MM.1S (cell line): ENCODE measurements around the gene FIBP.

Experiments used
- DNase-seq: peaks from one replicate; pipeline ENCODE4 v3.0.0-alpha.2; 2015
- H2AFZ ChIP-seq: fragments of 300-600 bp; sonication (generic); 2 replicates; pipeline ENCODE4 v1.6.0; 2016; ENCODE audit warnings: antibody characterized with exemption, low read length
- H3F3A ChIP-seq: fragments of 300-600 bp; sonication (generic); 2 replicates; pipeline ENCODE4 v1.6.1; 2016; ENCODE audit warnings: mild to moderate bottlenecking, antibody characterized with exemption, low read length, moderate library complexity, mixed read lengths; ENCODE audit not compliant: insufficient read depth
- H3K27ac ChIP-seq: fragments of 300-600 bp; sonication (generic); 2 replicates; pipeline ENCODE4 v1.5.1; 2016; ENCODE audit warnings: mild to moderate bottlenecking, low read length
- H3K27me3 ChIP-seq: fragments of 300-600 bp; sonication (generic); replicated peaks from 2 replicates; pipeline ENCODE4 v1.6.0; 2016; ENCODE audit warnings: low read length; ENCODE audit not compliant: insufficient read depth
- H3K36me3 ChIP-seq: fragments of 300-600 bp; sonication (generic); replicated peaks from 2 replicates; pipeline ENCODE4 v1.6.1; 2016; ENCODE audit warnings: mild to moderate bottlenecking, low read length, mixed read lengths; ENCODE audit not compliant: insufficient read depth
- H3K4me1 ChIP-seq: fragments of 300-600 bp; sonication (generic); 2 replicates; pipeline ENCODE4 v1.6.1; 2016; ENCODE audit warnings: low read length, mixed read lengths
- H3K4me2 ChIP-seq: fragments of 300-600 bp; sonication (generic); 2 replicates; pipeline ENCODE4 v1.6.0; 2016; ENCODE audit warnings: low read depth, low read length
- H3K4me3 ChIP-seq: fragments of 300-600 bp; sonication (generic); 2 replicates; pipeline ENCODE4 v1.5.1; 2016; ENCODE audit warnings: low read length, mixed read lengths
- H3K79me2 ChIP-seq: fragments of 300-600 bp; sonication (generic); 2 replicates; pipeline ENCODE4 v1.6.1; 2016; ENCODE audit warnings: mixed run types, low read length, mixed read lengths
- H3K9ac ChIP-seq: fragments of 300-600 bp; sonication (generic); 2 replicates; pipeline ENCODE4 v1.6.1; 2016; ENCODE audit warnings: low read length, mixed read lengths
- H3K9me2 ChIP-seq: fragments of 300-600 bp; sonication (generic); replicated peaks from 2 replicates; pipeline ENCODE4 v1.6.1; 2016; ENCODE audit warnings: mild to moderate bottlenecking, low read length, mixed read lengths; ENCODE audit not compliant: insufficient read depth
- H3K9me3 ChIP-seq: fragments of 300-600 bp; sonication (generic); replicated peaks from 2 replicates; pipeline ENCODE4 v1.6.1; 2016; ENCODE audit warnings: mild to moderate bottlenecking, low read length, mixed read lengths; ENCODE audit not compliant: insufficient read depth
- H4K20me1 ChIP-seq: fragments of 300-600 bp; sonication (generic); 2 replicates; pipeline ENCODE4 v1.6.1; 2016; ENCODE audit warnings: mild to moderate bottlenecking, low read length, moderate library complexity, mixed read lengths; ENCODE audit not compliant: insufficient read depth
- EZH2 ChIP-seq: fragments of 300-600 bp; sonication (generic); optimal IDR thresholded peaks from 2 replicates; pipeline ENCODE3; 2017; ENCODE audit warnings: low read depth, mild to moderate bottlenecking, antibody characterized with exemption, low read length, mixed read lengths
- EZH2phosphoT487 ChIP-seq: fragments of 300-600 bp; sonication (generic); IDR thresholded peaks from 2 replicates; pipeline ENCODE4 v1.6.1; 2018; ENCODE audit warnings: antibody characterized with exemption, low read length
- TF ChIP-seq, protein P1 (sequence below): fragments of 300-600 bp; sonication (generic); IDR thresholded peaks from 2 replicates; pipeline ENCODE4 v1.5.1; 2016; ENCODE audit warnings: antibody characterized with exemption, low read length, mixed read lengths

FIBP gene

DNA sequence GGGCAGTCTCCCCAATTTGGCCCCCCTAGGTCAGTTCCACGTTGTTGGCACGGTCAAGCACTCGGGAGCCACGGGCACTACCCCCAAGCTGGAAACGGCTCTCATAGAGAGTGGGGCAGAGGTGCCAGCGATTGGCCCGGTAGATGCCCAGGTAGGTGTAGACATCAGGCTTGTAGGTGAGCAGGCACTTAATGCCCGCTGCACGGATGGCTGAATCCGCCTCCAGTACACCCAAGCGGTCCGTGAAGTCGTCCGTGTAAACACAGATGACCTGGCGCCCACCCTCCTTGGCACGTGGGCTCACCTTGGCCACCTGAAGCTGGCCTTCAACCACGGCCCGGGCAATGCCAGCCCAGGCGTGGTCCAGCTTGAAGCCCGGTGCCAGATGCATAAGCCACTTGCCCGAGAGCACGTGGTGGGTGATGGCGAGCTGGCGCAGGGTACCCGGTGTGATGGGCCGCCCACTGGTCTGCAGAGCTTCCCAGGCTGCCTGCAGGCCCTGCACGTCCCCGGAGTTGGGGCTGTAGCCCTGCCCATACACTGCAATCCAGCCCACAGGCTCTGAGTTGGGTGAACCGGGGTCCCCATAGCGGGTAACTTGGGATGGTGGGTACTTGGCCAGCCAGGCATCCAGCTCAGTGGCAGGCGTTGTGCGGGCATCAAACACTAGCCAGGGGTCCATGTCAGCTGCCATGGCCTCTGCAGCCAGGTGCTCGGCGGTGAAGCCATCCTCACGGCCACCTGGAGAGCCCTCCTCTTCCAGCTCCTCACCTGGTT lies 29.4 kb upstream of the FIBP start:
- H3K27ac ChIP-seq, result no peak overlapping the region
- H3K4me2 ChIP-seq, result peak overlapping the region; percentile 91
- no peak for DNase-seq
- H4K20me1 ChIP-seq, result no peaks in the 10 kb centered on the region
- H3K4me1 ChIP-seq, result peaks cover 8% of the 10 kb centered on the region; the same call in 1 of the 2 replicates
- peaks cover 4% of the 10 kb centered on the region; the same call in 1 of the 2 replicates for H3F3A ChIP-seq
- H3K9ac ChIP-seq, result peak overlapping the region; percentile 90
- H3K9me2 ChIP-seq, result no peaks in the 10 kb centered on the region
- TF ChIP-seq, protein P1, sequence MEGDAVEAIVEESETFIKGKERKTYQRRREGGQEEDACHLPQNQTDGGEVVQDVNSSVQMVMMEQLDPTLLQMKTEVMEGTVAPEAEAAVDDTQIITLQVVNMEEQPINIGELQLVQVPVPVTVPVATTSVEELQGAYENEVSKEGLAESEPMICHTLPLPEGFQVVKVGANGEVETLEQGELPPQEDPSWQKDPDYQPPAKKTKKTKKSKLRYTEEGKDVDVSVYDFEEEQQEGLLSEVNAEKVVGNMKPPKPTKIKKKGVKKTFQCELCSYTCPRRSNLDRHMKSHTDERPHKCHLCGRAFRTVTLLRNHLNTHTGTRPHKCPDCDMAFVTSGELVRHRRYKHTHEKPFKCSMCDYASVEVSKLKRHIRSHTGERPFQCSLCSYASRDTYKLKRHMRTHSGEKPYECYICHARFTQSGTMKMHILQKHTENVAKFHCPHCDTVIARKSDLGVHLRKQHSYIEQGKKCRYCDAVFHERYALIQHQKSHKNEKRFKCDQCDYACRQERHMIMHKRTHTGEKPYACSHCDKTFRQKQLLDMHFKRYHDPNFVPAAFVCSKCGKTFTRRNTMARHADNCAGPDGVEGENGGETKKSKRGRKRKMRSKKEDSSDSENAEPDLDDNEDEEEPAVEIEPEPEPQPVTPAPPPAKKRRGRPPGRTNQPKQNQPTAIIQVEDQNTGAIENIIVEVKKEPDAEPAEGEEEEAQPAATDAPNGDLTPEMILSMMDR, result no peak
- TF ChIP-seq EZH2 (no peak), EZH2phosphoT487 (no peak)
- H3K79me2 ChIP-seq, result peaks cover 36% of the 10 kb centered on the region
- H3K4me3 ChIP-seq, result peak overlapping the region; percentile 85
- no peak overlapping the region for H2AFZ ChIP-seq
- H3K36me3 ChIP-seq, result no peaks in the 10 kb centered on the region
- H3K9me3 ChIP-seq, result no peaks in the 10 kb centered on the region
- H3K27me3 ChIP-seq, result no peaks in the 10 kb centered on the region

GRCh38 chr11:65917077-65917433 lies 28.8 kb upstream of the FIBP start:
- H3K4me1 ChIP-seq, result peaks cover 8% of the 10 kb centered on the region; the same call in 1 of the 2 replicates
- H3K9ac ChIP-seq, result no peak overlapping the region

GRCh38 chr11:65916391-65916790 lies 28.1 kb upstream of the FIBP start:
- no peak overlapping the region for H3K9ac ChIP-seq
- no peak overlapping the region for H3K27ac ChIP-seq
- H3K36me3 ChIP-seq, result no peaks in the 10 kb centered on the region
- H4K20me1 ChIP-seq, result no peaks in the 10 kb centered on the region
- peaks cover 14% of the 10 kb centered on the region; the same call in 1 of the 2 replicates for H3K4me1 ChIP-seq
- DNase-seq, result no peak
- H3K9me3 ChIP-seq, result no peaks in the 10 kb centered on the region
- TF ChIP-seq, protein P1, result no peak
- TF ChIP-seq EZH2, result no peak
- no peak for TF ChIP-seq EZH2phosphoT487
- H3K9me2 ChIP-seq, result no peaks in the 10 kb centered on the region
- H3K4me3 ChIP-seq, result no peak overlapping the region
- no peak overlapping the region for H3K4me2 ChIP-seq
- H3K79me2 ChIP-seq, result peaks cover 36% of the 10 kb centered on the region
- peaks cover 4% of the 10 kb centered on the region; the same call in 1 of the 2 replicates for H3F3A ChIP-seq
- H3K27me3 ChIP-seq, result no peaks in the 10 kb centered on the region
- no peak overlapping the region for H2AFZ ChIP-seq

More at GRCh38 chr11:65917077-65917433, 28.8 kb upstream of the FIBP start:
- Histone ChIP-seq H3K27ac (no peak overlapping the region), H3K4me2 (peak overlapping the region; percentile 91; the same call in 1 of the 2 replicates), H3F3A (peaks cover 4% of the 10 kb centered on the region; the same call in 1 of the 2 replicates), H4K20me1 (no peaks in the 10 kb centered on the region), H3K9me3 (no peaks in the 10 kb centered on the region), H3K27me3 (no peaks in the 10 kb centered on the region), H3K4me3 (no peak overlapping the region), H3K9me2 (no peaks in the 10 kb centered on the region), H2AFZ (no peak overlapping the region), H3K36me3 (no peaks in the 10 kb centered on the region), H3K79me2 (peaks cover 36% of the 10 kb centered on the region)
- TF ChIP-seq EZH2 (no peak), EZH2phosphoT487 (no peak)
- TF ChIP-seq, protein P1, result no peak
- no peak for DNase-seq
